WTC11 (cell line): ENCODE measurements around the gene PLEKHH1. TPM values are rescaled to one million over a fixed set of nuclear protein-coding genes. Genes with fewer than 3 reads are reported as not detected.

ENCODE experiments used
- ATAC-seq: fragments of 200-7000 bp; cut with Tn5 transposase; 2 replicates; pipeline ENCODE4 v1.10.0; 2021; ENCODE audit warnings: mild to moderate bottlenecking, moderate library complexity
- CTCF ChIA-PET: fragments of 300-600 bp; sonication (Branson Sonifier 250); formaldehyde crosslinking; loops from one replicate; lab custom pipeline; 2021; ENCODE audit warnings: antibody characterized with exemption; lab: Charles Lee
- POLR2A ChIA-PET: fragments of 350-600 bp; sonication (Branson Sonifier 250); formaldehyde crosslinking; loops from one replicate; lab custom pipeline; 2021; ENCODE audit warnings: antibody characterized with exemption; lab: Charles Lee
- DNase-seq: peaks from one replicate; pipeline ENCODE4 v3.0.0; 2021; ENCODE audit warnings: low spot score
- H3K27ac Mint-ChIP-seq: 2 replicates; pipeline ENCODE4 v1.8.0; 2021; ENCODE audit warnings: mixed read lengths
- H3K27me3 Mint-ChIP-seq: 2 replicates; pipeline ENCODE4 v1.8.0; 2021; ENCODE audit warnings: low read depth, mild to moderate bottlenecking, moderate library complexity, mixed read lengths
- H3K36me3 Mint-ChIP-seq: 2 replicates; pipeline ENCODE4 v1.8.0; 2021; ENCODE audit warnings: mixed read lengths
- H3K4me1 Mint-ChIP-seq: 2 replicates; pipeline ENCODE4 v1.8.0; 2022; ENCODE audit warnings: mixed read lengths
- H3K4me3 Mint-ChIP-seq: 2 replicates; pipeline ENCODE4 v1.8.0; 2021; ENCODE audit warnings: mild to moderate bottlenecking, moderate library complexity, mixed read lengths
- H3K9me3 Mint-ChIP-seq: 2 replicates; pipeline ENCODE4 v1.8.0; 2021; ENCODE audit warnings: mixed read lengths
- ARID4B ChIP-seq: sonication (generic); formaldehyde crosslinking; IDR thresholded peaks from 2 replicates; pipeline ENCODE4 v1.8.0; 2023; ENCODE audit warnings: missing genetic modification reagents, mild to moderate bottlenecking, borderline replicate concordance
- E2F1 ChIP-seq: sonication (generic); formaldehyde crosslinking; IDR thresholded peaks from 2 replicates; pipeline ENCODE4 v1.8.0; 2022; ENCODE audit warnings: mild to moderate bottlenecking, missing genetic modification reagents
- E2F5 ChIP-seq: sonication (generic); formaldehyde crosslinking; IDR thresholded peaks from 2 replicates; pipeline ENCODE4 v1.8.1; 2022; ENCODE audit warnings: mild to moderate bottlenecking, moderate library complexity, missing genetic modification reagents
- EMX1 ChIP-seq: fragments of 250-450 bp; sonication (Bioruptor Pico); IDR thresholded peaks from 2 replicates; pipeline ENCODE4 v1.8.0; 2021; ENCODE audit warnings: mild to moderate bottlenecking
- ESRRA ChIP-seq: sonication (generic); formaldehyde crosslinking; IDR thresholded peaks from 2 replicates; pipeline ENCODE4 v1.8.1; 2022; ENCODE audit warnings: mild to moderate bottlenecking, missing genetic modification reagents, borderline replicate concordance
- FOXP1 ChIP-seq: sonication (generic); formaldehyde crosslinking; IDR thresholded peaks from 2 replicates; pipeline ENCODE4 v1.8.0; 2022; ENCODE audit warnings: missing genetic modification reagents, mild to moderate bottlenecking, moderate library complexity, borderline replicate concordance
- JUN ChIP-seq: sonication (generic); formaldehyde crosslinking; IDR thresholded peaks from 2 replicates; pipeline ENCODE4 v1.8.0; 2023; ENCODE audit warnings: mild to moderate bottlenecking, missing genetic modification reagents
- MYBL2 ChIP-seq: sonication (generic); formaldehyde crosslinking; IDR thresholded peaks from 2 replicates; pipeline ENCODE4 v1.8.1; 2023; ENCODE audit warnings: mild to moderate bottlenecking, moderate library complexity, missing genetic modification reagents
- NFE2L1 ChIP-seq: sonication (generic); formaldehyde crosslinking; IDR thresholded peaks from 2 replicates; pipeline ENCODE4 v1.8.1; 2023; ENCODE audit warnings: missing genetic modification reagents
- NR2C2 ChIP-seq: sonication (generic); formaldehyde crosslinking; IDR thresholded peaks from 2 replicates; pipeline ENCODE4 v1.8.0; 2022; ENCODE audit warnings: mild to moderate bottlenecking, missing genetic modification reagents
- TEAD1 ChIP-seq: sonication (generic); formaldehyde crosslinking; IDR thresholded peaks from 2 replicates; pipeline ENCODE4 v1.8.0; 2022; ENCODE audit warnings: mild to moderate bottlenecking, missing genetic modification reagents
- TEAD4 ChIP-seq: sonication (generic); formaldehyde crosslinking; IDR thresholded peaks from 2 replicates; pipeline ENCODE4 v1.8.0; 2022; ENCODE audit warnings: mild to moderate bottlenecking, missing genetic modification reagents
- ZNF232 ChIP-seq: sonication (generic); formaldehyde crosslinking; IDR thresholded peaks from 2 replicates; pipeline ENCODE4 v1.8.0; 2022; ENCODE audit warnings: mild to moderate bottlenecking, missing genetic modification reagents
- ZNF416 ChIP-seq: fragments of 250-450 bp; sonication (Bioruptor Pico); IDR thresholded peaks from 2 replicates; pipeline ENCODE4 v1.9.0; 2021; ENCODE audit warnings: mild to moderate bottlenecking, inconsistent platforms
- ZNF423 ChIP-seq: fragments of 250-450 bp; sonication (Bioruptor Pico); IDR thresholded peaks from 2 replicates; pipeline ENCODE4 v2.1.2; 2022; ENCODE audit warnings: mild to moderate bottlenecking, moderate library complexity
- total RNA-seq: library from RNA; stranded (reverse); gene quantifications from 3 replicates; pipeline ENCODE4 v1.2.3, GENCODE V29; 2021
- TF ChIP-seq, protein P1 (sequence below): sonication (generic); formaldehyde crosslinking; IDR thresholded peaks from 2 replicates; pipeline ENCODE4 v1.8.1; 2023; ENCODE audit warnings: mild to moderate bottlenecking, missing genetic modification reagents

Gene PLEKHH1
- total RNA-seq, 1 experiment from 2014 or later, result 48.3 TPM

- H3K9me3 Mint-ChIP-seq, result no peaks in the 10 kb centered on the region
- no peaks in the 10 kb centered on the region for H3K27me3 Mint-ChIP-seq
- ChIA-PET POLR2A (no interaction called here), CTCF (interaction anchor here (0.6 to 3.0 kb wide), 4 partner anchors 14 to 137 kb away, joined by 4 to 20 read pairs (median 9); no protein-coding TSS in a partner anchor)
- H3K27ac Mint-ChIP-seq, result peak overlapping the region; percentile 55; the same call in 1 of the 2 replicates
- DNase-seq (no peak), ATAC-seq (no peak; the same call in 1 of the 2 replicates)
- no peak overlapping the region for H3K4me3 Mint-ChIP-seq
- peaks cover 10% of the 10 kb centered on the region for H3K4me1 Mint-ChIP-seq
- TF ChIP-seq EMX1 (CRISPR knock-in tag) (no peak), TEAD1 (CRISPR knock-in tag) (no peak), E2F5 (CRISPR knock-in tag) (no peak), MYBL2 (CRISPR knock-in tag) (no peak), ZNF416 (CRISPR knock-in tag) (no peak), FOXP1 (CRISPR knock-in tag) (no peak), ESRRA (no peak), ARID4B (no peak), E2F1 (CRISPR knock-in tag) (no peak), ZNF232 (CRISPR knock-in tag) (no peak), NR2C2 (no peak), JUN (CRISPR knock-in tag) (no peak)
- peaks cover 26% of the 10 kb centered on the region for H3K36me3 Mint-ChIP-seq
Measured at GRCh38 chr14:67557118-67557517, 24.0 kb downstream of the PLEKHH1 start.

GRCh38 chr14:67557656-67558055, 24.6 kb downstream of the PLEKHH1 start:
- Mint-ChIP-seq H3K27ac (no peak overlapping the region), H3K4me1 (peaks cover 10% of the 10 kb centered on the region), H3K27me3 (no peaks in the 10 kb centered on the region), H3K4me3 (no peak overlapping the region)
- ChIA-PET POLR2A (no interaction called here), CTCF (interaction anchor here (0.6 to 3.0 kb wide), 5 partner anchors 14 to 138 kb away, joined by 3 to 20 read pairs (median 4); no protein-coding TSS in a partner anchor)
- ATAC-seq, result no peak
- no peak for TF ChIP-seq TEAD4 (CRISPR knock-in tag)
- TF ChIP-seq NFE2L1 (CRISPR knock-in tag), result no peak
- TF ChIP-seq, all 79 proteins: peak for 0
- H3K9me3 Mint-ChIP-seq, result no peaks in the 10 kb centered on the region
- peaks cover 29% of the 10 kb centered on the region for H3K36me3 Mint-ChIP-seq
- no peak for DNase-seq

- H3K27ac Mint-ChIP-seq, result peak overlapping the region; percentile 91
- H3K36me3 Mint-ChIP-seq, result peaks cover 37% of the 10 kb centered on the region
- TF ChIP-seq ZNF423 (CRISPR knock-in tag), result peak; percentile 85
- TF ChIP-seq, protein P1, sequence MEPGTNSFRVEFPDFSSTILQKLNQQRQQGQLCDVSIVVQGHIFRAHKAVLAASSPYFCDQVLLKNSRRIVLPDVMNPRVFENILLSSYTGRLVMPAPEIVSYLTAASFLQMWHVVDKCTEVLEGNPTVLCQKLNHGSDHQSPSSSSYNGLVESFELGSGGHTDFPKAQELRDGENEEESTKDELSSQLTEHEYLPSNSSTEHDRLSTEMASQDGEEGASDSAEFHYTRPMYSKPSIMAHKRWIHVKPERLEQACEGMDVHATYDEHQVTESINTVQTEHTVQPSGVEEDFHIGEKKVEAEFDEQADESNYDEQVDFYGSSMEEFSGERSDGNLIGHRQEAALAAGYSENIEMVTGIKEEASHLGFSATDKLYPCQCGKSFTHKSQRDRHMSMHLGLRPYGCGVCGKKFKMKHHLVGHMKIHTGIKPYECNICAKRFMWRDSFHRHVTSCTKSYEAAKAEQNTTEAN, result no peak
- H3K4me3 Mint-ChIP-seq, result no peak overlapping the region
- POLR2A ChIA-PET, result no interaction called here
- no peaks in the 10 kb centered on the region for H3K27me3 Mint-ChIP-seq
- DNase-seq, result no peak
- CTCF ChIA-PET, result interaction anchor here (0.8 to 3.0 kb wide), 3 partner anchors 12 to 132 kb away, joined by 3 to 20 read pairs (median 4); no protein-coding TSS in a partner anchor
- H3K9me3 Mint-ChIP-seq, result no peaks in the 10 kb centered on the region
- peaks cover 10% of the 10 kb centered on the region for H3K4me1 Mint-ChIP-seq
- ATAC-seq, result no peak
Measured at GRCh38 chr14:67559639-67560038, 26.5 kb downstream of the PLEKHH1 start.
